Calu3 (cell line): ENCODE measurements around the gene TNRC6C. TPM values are rescaled to one million over a fixed set of nuclear protein-coding genes. Genes with fewer than 3 reads are reported as not detected.

ENCODE experiments used
- BruUV-seq: library from RNA; stranded (reverse); fragments of 400-500 nt; replicated peaks from 2 replicates; lab custom pipeline; 2021; lab: Mats Ljungman, UMichigan
- CTCF ChIA-PET: fragments of 300-600 bp; sonication (Branson Sonifier 250); formaldehyde crosslinking; loops from one replicate; lab custom pipeline; 2022; ENCODE audit warnings: antibody characterized with exemption; lab: Charles Lee
- DNase-seq: peaks from one replicate; pipeline ENCODE4 v3.0.0; 2022
- H3K27ac Mint-ChIP-seq: one replicate; pipeline ENCODE4 v1.8.0; 2022; ENCODE audit warnings: mixed read lengths; ENCODE audit not compliant: unreplicated experiment
- H3K27me3 Mint-ChIP-seq: one replicate; pipeline ENCODE4 v1.8.0; 2022; ENCODE audit warnings: mixed read lengths; ENCODE audit not compliant: unreplicated experiment
- H3K36me3 Mint-ChIP-seq: one replicate; pipeline ENCODE4 v1.8.0; 2022; ENCODE audit warnings: mild to moderate bottlenecking, moderate library complexity, mixed read lengths; ENCODE audit not compliant: insufficient read depth, unreplicated experiment
- H3K4me1 Mint-ChIP-seq: one replicate; pipeline ENCODE4 v1.8.0; 2022; ENCODE audit warnings: mild to moderate bottlenecking, low read depth, mixed read lengths; ENCODE audit not compliant: unreplicated experiment
- H3K4me3 Mint-ChIP-seq: one replicate; pipeline ENCODE4 v1.8.0; 2022; ENCODE audit warnings: mild to moderate bottlenecking, low read depth, moderate library complexity, mixed read lengths; ENCODE audit not compliant: unreplicated experiment
- H3K9me3 Mint-ChIP-seq: one replicate; pipeline ENCODE4 v1.8.0; 2022; ENCODE audit warnings: low read depth, mixed read lengths; ENCODE audit not compliant: unreplicated experiment
- CTCF ChIP-seq: fragments of 200-600 bp; IDR thresholded peaks from one replicate; pipeline ENCODE4 v1.8.0; 2022; ENCODE audit warnings: antibody characterized with exemption; ENCODE audit not compliant: unreplicated experiment
- intact Hi-C: fragments of 100-400 bp; cut with micrococcal nuclease; formaldehyde crosslinking; loops from one replicate; pipeline ENCODE4 v1.10.0; 2022; ENCODE audit not compliant: unreplicated experiment
- total RNA-seq: library from RNA; stranded (reverse); gene quantifications from 2 replicates; pipeline ENCODE4 v1.2.3, GENCODE V29; 2022

Gene TNRC6C
- total RNA-seq, 1 experiment from 2014 or later: 18.2 TPM

GRCh38 chr17:78049609-78050008 lies 91.1 kb downstream of the TNRC6C start:
- Mint-ChIP-seq H3K9me3 (no peaks in the 10 kb centered on the region), H3K36me3 (peaks cover 4% of the 10 kb centered on the region), H3K4me1 (no peaks in the 10 kb centered on the region), H3K27me3 (no peaks in the 10 kb centered on the region), H3K27ac (no peak overlapping the region), H3K4me3 (no peak overlapping the region)
- intact Hi-C loops: no loop called here
- no peak for DNase-seq
- CTCF ChIA-PET: no interaction called here
- BruUV-seq: no TSS peak
- TF ChIP-seq CTCF: no peak

- Mint-ChIP-seq H3K4me1 (no peaks in the 10 kb centered on the region), H3K9me3 (no peaks in the 10 kb centered on the region), H3K27ac (no peak overlapping the region), H3K36me3 (peaks cover 4% of the 10 kb centered on the region), H3K27me3 (no peaks in the 10 kb centered on the region), H3K4me3 (no peak overlapping the region)
- TF ChIP-seq CTCF: no peak
- intact Hi-C loops: no loop called here
- CTCF ChIA-PET: no interaction called here
- no peak for DNase-seq
- BruUV-seq: no TSS peak
These were observed 92.9 kb downstream of the TNRC6C start for GRCh38 chr17:78051186-78051972.

GRCh38 chr17:78053777-78054468 lies 95.4 kb downstream of the TNRC6C start:
- no peak for DNase-seq
- TF ChIP-seq CTCF: no peak
- Mint-ChIP-seq H3K27ac (no peak overlapping the region), H3K9me3 (no peaks in the 10 kb centered on the region), H3K36me3 (peaks cover 4% of the 10 kb centered on the region), H3K4me3 (no peak overlapping the region), H3K4me1 (no peaks in the 10 kb centered on the region), H3K27me3 (no peaks in the 10 kb centered on the region)
- intact Hi-C loops: no loop called here
- CTCF ChIA-PET: no interaction called here
- BruUV-seq: no TSS peak

GRCh38 chr17:78057113-78057740 lies 98.7 kb downstream of the TNRC6C start:
- Mint-ChIP-seq H3K4me1 (no peaks in the 10 kb centered on the region), H3K4me3 (no peak overlapping the region), H3K27me3 (no peaks in the 10 kb centered on the region), H3K36me3 (no peaks in the 10 kb centered on the region), H3K27ac (no peak overlapping the region), H3K9me3 (no peaks in the 10 kb centered on the region)
- no peak for TF ChIP-seq CTCF
- BruUV-seq: no TSS peak
- CTCF ChIA-PET: no interaction called here
- DNase-seq: no peak
- intact Hi-C loops: no loop called here
